ENCODE data around the gene CALCOCO1. TPM values are rescaled to one million over a fixed set of nuclear protein-coding genes. Genes with fewer than 3 reads are reported as not detected.
A peak's percentile ranks its signal among the peaks of the same experiment; 100 is the strongest.

The CALCOCO1 gene
- total and polyA plus RNA-seq, 2 donors, result 85.4 to 280 TPM

DNA sequence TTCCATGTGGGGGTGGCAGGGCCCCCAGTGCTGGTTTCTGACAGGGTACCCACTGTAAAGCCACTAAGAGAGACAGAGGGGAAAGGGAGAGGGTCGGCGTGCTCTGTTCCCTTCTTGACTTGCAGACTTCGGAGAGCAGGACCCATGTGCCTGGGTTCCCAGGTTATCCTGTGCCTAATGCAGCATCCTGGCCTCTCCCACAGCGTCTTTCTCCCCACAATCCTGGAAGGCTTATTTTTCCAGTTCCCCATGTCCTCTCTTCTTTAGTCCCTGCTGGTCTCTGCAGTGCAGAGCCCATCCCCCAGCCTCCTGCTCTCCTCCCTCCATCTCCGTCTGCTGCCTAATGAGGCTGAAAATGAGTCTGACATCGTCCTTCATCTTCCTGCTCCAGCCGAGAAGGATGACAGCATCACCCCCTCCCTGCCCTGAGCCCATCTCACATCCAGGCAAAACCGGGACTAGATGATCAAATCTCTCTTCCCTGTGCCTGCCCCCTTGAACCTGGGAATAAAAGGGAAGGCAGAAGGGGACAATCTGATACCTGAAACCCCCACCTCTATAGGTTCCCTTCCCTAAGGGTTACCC lies 15.1 kb downstream of the CALCOCO1 start:
- no peak for DNase-seq (ENCODE audit: extremely low spot score)
- Histone ChIP-seq H3K4me3 (ENCODE audit: low read depth, low read length) (no peak overlapping the region), H3K4me1 (ENCODE audit: insufficient read depth) (no peaks in the 10 kb centered on the region), H3K36me3 (ENCODE audit: insufficient read depth) (peaks cover 5% of the 10 kb centered on the region), H3K27ac (ENCODE audit: low read depth) (no peak overlapping the region)
- WGBS, result 75% methylated on average over 8 of the region's 8 CpGs

DNA sequence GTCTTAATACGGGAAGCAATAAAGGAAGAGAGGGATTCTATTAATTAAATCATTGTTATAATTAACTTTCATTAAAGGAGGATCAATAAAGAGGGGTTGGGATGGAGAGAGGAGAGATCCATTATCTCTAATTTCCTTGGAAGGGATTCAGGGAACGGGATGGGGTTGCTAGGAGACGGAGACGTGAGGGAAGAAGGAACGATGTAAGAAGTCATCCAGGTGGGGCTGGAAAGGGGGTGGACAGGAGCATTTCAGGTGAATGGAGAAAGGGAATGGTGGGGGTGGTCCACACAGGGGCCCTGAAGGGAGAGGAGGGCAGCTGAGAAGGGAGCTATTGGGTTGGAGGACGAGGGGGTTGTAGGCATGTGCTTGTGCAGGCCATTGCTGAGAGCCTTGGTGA lies 17.2 kb downstream of the CALCOCO1 start:
- Histone ChIP-seq H3K4me3 (ENCODE audit: low read depth, low read length) (no peak overlapping the region), H3K4me1 (ENCODE audit: insufficient read depth) (no peaks in the 10 kb centered on the region), H3K36me3 (ENCODE audit: insufficient read depth) (peaks cover 5% of the 10 kb centered on the region), H3K27ac (ENCODE audit: low read depth) (no peak overlapping the region)
- no peak for DNase-seq (ENCODE audit: extremely low spot score)
- WGBS, result 32% methylated on average over 6 of the region's 6 CpGs

DNA sequence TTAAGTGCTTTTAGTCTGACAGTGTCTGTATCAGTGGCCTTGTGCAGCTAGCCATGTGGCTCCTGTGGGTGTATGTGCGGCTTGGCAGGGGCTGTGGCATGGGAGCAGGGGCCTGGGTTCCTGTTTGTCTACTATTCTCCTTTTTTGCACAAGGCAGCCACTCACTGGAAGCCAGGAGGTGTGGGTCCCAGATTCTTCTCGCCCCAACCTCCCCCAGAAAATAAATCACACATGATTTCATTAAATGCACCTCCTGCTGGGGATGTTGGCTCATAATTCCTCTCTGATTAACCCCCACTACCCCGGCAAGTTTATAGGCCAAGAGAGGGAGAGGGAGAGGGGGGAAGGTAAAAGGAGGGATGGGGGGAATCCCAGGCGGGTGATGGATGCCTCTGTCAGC lies 17.6 kb downstream of the CALCOCO1 start:
- no peak for DNase-seq (ENCODE audit: extremely low spot score)

DNA sequence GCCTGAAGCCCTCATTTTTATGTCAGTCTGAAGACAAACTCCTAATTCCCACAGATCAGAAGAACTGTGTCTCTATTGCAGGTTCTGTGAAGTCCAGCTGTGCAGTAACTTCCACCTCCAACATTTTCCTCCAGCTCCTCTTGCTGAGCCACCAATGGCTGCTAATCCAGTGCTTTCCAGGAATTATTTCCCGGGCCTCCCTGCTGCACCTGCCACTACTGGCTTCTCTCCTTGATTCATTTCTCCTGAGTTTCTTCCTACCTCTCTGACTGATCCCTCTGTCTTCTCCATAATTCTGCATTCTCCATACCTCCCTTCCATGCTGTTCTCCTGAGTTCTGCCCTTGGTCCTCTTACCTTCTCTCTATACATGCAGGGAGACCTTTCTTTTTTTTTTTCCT lies 21.2 kb downstream of the CALCOCO1 start:
- DNase-seq (ENCODE audit: extremely low spot score), result no peak
- no peak overlapping the region for H3K4me3 ChIP-seq (ENCODE audit: low read depth, low read length)
- no peaks in the 10 kb centered on the region for H3K4me1 ChIP-seq (ENCODE audit: insufficient read depth)
- 57% methylated on average over 1 of the region's 1 CpG for WGBS
- no peak overlapping the region for H3K27ac ChIP-seq (ENCODE audit: low read depth)
- H3K36me3 ChIP-seq (ENCODE audit: insufficient read depth), result no peaks in the 10 kb centered on the region

More for the DNA sequence above, 17.6 kb downstream of the CALCOCO1 start:
- Histone ChIP-seq H3K4me1 (ENCODE audit: insufficient read depth) (no peaks in the 10 kb centered on the region), H3K36me3 (ENCODE audit: insufficient read depth) (peaks cover 5% of the 10 kb centered on the region), H3K27ac (ENCODE audit: low read depth) (no peak overlapping the region), H3K4me3 (ENCODE audit: low read depth, low read length) (no peak overlapping the region)
- WGBS, result 34% methylated on average over 4 of the region's 4 CpGs

DNA sequence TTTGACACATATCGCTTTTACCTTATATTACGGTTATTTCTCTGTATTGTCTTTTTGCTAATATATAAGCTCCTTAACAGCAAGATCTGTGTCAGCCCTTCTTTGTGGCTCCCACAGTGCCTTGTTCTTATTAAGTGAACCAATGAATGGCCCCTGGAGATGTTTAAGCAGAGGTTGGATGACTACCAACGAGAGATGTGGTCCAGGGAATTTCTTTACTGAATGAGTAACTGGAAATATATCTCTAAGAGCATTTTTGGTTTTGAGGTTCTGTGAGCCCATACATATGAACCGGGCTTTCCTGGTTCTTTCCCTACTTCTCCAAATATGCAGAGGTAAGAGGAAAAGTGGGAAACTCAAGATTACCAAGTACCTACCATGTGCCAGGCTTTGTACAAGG lies 23.5 kb downstream of the CALCOCO1 start:
- no peak overlapping the region for H3K4me3 ChIP-seq (ENCODE audit: low read depth, low read length)
- H3K27ac ChIP-seq (ENCODE audit: low read depth), result no peak overlapping the region
- no peak for DNase-seq (ENCODE audit: extremely low spot score)
- no peaks in the 10 kb centered on the region for H3K36me3 ChIP-seq (ENCODE audit: insufficient read depth)
- WGBS, result 73% methylated on average over 4 of the region's 4 CpGs
- no peaks in the 10 kb centered on the region for H3K4me1 ChIP-seq (ENCODE audit: insufficient read depth)

DNA sequence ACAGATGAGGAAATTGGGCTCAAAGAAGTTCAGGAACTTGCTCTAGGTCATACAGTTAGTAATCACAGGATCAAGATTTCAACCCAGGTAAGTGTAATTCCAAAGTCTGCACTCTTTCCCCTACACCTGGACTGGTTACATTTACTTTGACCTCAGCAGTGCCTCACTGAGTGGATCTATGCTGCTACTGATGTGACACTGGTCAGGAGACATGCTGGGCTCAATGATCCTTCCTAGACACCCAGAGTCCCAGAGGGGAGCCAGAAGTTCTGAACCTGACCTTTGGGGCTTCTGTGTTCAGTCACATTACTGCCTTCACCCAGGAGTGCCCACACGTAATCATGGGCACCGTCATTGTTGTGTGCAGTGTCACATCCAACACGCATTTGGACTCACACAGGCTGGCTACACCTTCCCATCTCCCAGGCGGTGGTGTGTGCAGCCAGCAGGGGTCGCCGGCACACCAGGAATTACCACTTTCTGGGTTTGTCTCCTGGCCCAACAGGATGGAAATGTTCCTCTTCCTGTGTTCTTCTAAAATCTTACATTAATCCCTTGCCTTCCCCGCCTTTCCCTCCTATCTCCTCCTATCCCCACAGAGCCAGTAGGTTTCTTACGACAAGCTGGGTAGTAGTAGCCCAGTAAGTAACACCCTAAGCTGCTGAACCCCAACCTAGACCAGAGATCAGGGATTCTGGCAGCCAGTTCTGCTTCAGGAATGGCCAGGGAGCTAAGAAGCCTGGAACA lies 25.6 kb downstream of the CALCOCO1 start:
- Histone ChIP-seq H3K4me1 (ENCODE audit: insufficient read depth) (no peaks in the 10 kb centered on the region), H3K36me3 (ENCODE audit: insufficient read depth) (no peaks in the 10 kb centered on the region), H3K4me3 (ENCODE audit: low read depth, low read length) (no peak overlapping the region), H3K27ac (ENCODE audit: low read depth) (no peak overlapping the region)
- DNase-seq (ENCODE audit: extremely low spot score), result no peak
- 3% methylated on average over 8 of the region's 8 CpGs for whole genome bisulfite sequencing

DNA sequence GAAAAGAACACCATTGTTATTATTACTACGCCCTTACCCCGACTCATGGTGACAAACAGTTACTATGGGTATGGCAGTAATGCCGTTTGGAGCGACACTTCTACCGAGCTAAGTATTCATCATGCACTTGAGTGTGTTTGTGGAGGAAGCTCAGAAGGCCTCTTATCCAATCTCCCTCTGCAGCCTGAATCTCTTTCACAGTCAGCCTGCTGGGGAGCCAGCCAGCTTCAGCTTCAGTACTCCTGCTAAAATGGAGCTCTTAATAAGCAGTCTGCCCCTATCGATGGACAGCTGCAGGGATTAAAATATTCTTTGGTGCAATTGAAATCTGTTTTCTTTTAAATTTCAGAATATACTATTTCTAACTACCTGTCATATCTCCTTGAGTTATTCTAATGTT lies 26.7 kb downstream of the CALCOCO1 start:
- no peak overlapping the region for H3K27ac ChIP-seq (ENCODE audit: low read depth)
- no peaks in the 10 kb centered on the region for H3K36me3 ChIP-seq (ENCODE audit: insufficient read depth)
- no peaks in the 10 kb centered on the region for H3K4me1 ChIP-seq (ENCODE audit: insufficient read depth)
- DNase-seq (ENCODE audit: extremely low spot score), result no peak
- 55% methylated on average over 6 of the region's 6 CpGs for WGBS
- no peak overlapping the region for H3K4me3 ChIP-seq (ENCODE audit: low read depth, low read length)

DNA sequence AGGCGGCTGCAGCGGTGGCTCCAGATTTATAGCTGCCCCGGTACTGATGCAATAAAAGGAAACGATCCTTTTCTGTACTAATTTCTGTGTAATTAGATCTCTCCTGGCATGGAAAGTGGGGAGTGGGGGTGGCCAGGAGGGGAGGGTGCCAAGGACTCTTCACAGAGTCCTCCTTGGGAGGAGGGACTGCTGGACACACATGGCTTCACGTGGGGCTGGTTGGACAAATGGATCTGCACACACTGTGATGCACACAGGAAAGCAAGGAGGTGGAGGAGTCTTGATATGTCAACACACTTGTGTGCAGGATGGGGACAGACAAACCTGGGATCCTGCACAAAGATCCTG lies 27.6 kb downstream of the CALCOCO1 start:
- Histone ChIP-seq H3K27ac (ENCODE audit: low read depth) (no peak overlapping the region), H3K4me1 (ENCODE audit: insufficient read depth) (no peaks in the 10 kb centered on the region), H3K4me3 (ENCODE audit: low read depth, low read length) (no peak overlapping the region), H3K36me3 (ENCODE audit: insufficient read depth) (no peaks in the 10 kb centered on the region)
- 24% methylated on average over 5 of the region's 5 CpGs for WGBS
- no peak for DNase-seq (ENCODE audit: extremely low spot score)

DNA sequence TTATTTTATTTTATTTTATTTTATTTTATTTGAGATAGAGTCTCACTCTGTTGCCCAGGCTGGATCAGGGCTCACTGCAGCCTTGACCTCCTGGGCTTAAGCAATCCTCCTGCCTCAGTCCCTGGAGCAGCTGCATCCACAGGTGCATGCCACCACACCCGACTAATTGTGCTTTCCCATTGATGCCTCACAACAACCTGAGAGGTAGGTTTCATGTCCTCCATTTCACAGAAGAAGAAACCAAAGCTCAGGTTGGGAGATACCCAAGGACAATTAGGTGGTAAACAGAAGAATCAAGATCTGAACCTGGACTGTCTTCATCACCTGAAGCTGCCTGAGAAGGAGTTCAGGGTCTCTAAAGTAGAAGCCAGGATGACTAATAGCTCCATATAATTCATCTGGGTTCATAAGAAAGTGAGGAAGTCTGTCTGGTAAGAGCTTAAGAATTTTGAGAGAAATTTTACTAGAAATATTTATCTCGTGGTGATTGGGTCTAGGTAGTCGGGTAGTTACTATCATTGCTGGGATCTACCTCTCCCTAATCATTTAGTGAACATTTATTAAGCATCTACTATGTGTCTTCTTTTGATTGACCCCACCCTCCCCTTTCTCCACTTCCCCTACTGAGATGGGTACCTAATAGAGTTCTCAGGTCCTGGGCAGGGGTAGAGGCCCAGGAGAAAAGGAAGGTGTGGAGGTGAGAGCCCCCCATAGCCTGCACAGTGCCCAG lies 28.1 kb downstream of the CALCOCO1 start:
- no peaks in the 10 kb centered on the region for H3K4me1 ChIP-seq (ENCODE audit: insufficient read depth)
- H3K27ac ChIP-seq (ENCODE audit: low read depth), result no peak overlapping the region
- no peaks in the 10 kb centered on the region for H3K36me3 ChIP-seq (ENCODE audit: insufficient read depth)
- 55% methylated on average over 3 of the region's 3 CpGs for whole genome bisulfite sequencing
- H3K4me3 ChIP-seq (ENCODE audit: low read depth, low read length), result no peak overlapping the region
- DNase-seq (ENCODE audit: extremely low spot score), result no peak

DNA sequence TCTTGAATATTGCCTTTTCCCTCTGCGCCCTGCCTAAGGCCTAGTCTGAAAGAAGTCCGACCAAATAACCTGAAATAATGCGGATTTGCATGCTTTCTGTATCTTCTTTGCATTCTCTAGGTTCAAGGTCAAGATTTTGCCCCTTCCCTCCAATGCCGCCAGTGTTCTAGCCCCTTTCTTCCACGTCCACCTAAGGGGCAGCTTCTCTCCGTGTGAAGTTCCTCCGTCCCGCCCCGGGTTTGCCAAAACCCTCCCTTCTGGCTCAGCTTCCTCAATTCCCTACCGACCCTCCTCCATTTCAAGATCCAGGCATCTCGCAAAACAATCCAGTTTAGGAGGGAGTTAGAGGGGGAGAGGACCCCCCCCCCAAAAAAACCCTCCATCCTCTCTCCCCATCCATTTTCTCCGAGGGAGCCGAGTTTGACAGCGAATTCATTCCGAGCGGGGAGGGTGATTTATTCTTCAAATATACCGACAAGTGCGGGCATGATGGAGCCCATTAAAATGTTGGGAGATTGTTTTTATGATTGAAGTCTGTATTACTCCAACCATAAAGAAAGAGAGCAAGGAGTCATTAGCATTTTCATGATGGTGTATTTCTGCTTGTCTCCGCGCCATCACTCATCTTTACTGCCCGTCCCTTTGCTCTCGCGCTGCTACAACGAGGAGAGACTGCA lies 30.5 kb downstream of the CALCOCO1 start:
- no peaks in the 10 kb centered on the region for H3K36me3 ChIP-seq (ENCODE audit: insufficient read depth)
- no peak for DNase-seq (ENCODE audit: extremely low spot score)
- no peak overlapping the region for H3K27ac ChIP-seq (ENCODE audit: low read depth)
- H3K4me1 ChIP-seq (ENCODE audit: insufficient read depth), result no peaks in the 10 kb centered on the region
- WGBS, result 45% methylated on average over 24 of the region's 24 CpGs
- H3K4me3 ChIP-seq (ENCODE audit: low read depth, low read length), result peak overlapping the region; percentile 19

DNA sequence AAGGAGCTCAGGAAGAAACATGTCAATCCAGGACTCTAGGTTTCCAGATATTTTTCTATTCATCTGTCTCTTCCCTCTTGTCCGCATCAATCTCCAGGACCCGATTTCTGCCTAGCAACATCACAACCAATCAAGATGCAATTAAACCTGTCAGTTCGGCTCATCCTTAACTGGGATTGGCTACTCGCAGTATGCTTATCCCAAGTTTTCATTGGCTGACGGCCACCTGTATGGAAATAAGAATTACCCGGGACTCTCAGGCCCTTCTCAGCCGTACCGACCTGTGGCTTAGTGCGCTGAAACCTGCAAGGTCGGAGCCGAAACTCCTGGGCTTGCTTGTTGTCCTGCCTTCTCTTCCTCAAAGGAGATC lies 31.0 kb downstream of the CALCOCO1 start:
- no peak for DNase-seq (ENCODE audit: extremely low spot score)
- Histone ChIP-seq H3K27ac (ENCODE audit: low read depth) (no peak overlapping the region), H3K4me3 (ENCODE audit: low read depth, low read length) (peak overlapping the region; percentile 19), H3K36me3 (ENCODE audit: insufficient read depth) (no peaks in the 10 kb centered on the region), H3K4me1 (ENCODE audit: insufficient read depth) (no peaks in the 10 kb centered on the region)
- WGBS, result 21% methylated on average over 11 of the region's 11 CpGs

DNA sequence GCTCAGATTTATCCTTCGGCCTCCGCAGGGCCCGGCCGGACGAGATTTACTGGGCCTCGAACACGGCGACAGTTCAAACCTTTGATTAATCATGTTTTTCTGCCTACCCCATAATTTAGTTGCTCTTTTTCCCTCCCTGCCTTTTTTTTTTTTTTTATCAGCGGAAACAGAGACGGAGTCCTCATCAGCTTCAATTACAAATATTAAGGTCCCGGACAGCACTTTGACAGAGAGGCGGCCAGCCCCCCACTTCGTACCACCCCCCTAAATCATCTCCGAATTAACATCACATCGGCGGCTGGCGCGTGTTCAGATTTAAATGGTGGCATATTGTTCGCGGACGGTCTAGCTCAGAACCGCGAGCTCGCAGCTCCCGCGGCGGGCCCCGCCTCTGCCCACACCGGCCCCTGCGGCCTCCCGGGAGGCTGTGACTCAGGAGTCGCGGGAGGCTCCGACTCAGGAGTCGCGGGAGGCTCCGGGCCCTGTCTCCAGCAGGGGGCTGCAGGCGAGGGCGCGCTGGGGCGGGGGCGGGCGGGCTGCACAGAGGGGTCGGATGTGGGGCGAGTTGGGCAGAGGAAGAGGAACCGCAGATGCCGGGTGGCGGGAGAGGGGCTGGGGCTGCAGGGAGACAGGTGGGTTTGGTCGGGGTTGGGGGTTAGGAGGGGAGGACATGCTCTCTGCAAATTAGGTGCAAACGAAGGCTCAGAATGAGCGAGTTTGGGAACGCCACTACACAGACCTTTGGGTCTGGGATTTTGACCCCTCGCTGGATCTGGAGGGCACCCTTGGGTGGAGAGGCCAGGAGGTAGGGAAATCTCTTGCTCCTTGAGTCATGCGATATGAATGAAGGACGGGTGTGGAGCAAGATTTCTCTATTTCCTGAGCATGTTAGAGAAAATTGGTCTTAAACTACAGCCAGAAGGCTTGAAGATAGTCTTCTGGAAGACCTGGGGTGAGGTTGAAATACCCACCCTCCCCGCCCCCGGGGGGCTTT lies 31.8 kb downstream of the CALCOCO1 start:
- DNase-seq (ENCODE audit: extremely low spot score), result no peak
- no peaks in the 10 kb centered on the region for H3K36me3 ChIP-seq (ENCODE audit: insufficient read depth)
- H3K27ac ChIP-seq (ENCODE audit: low read depth), result no peak overlapping the region
- H3K4me1 ChIP-seq (ENCODE audit: insufficient read depth), result no peaks in the 10 kb centered on the region
- 12% methylated on average over 57 of the region's 57 CpGs for WGBS
- H3K4me3 ChIP-seq (ENCODE audit: low read depth, low read length), result peak overlapping the region; percentile 16

DNA sequence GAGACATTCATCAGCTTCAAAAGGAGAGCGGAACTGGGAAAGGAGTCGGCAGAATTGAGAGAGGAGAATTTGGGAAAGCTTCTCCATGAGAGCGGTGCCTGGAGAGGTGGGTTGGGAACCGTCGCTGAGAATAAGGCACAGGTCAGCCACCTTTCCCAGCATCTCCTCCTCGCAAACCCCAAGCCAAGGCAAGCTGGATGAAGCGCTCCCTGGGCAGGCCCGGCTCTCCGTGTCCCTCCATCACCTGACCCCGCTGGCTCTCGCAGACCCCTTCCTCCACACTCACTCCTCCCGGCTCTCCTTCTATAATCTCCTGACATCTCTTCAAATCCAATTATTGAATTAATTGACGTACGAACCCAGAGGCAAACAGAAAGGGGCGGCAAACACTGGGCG lies 32.5 kb downstream of the CALCOCO1 start:
- Histone ChIP-seq H3K36me3 (ENCODE audit: insufficient read depth) (no peaks in the 10 kb centered on the region), H3K4me3 (ENCODE audit: low read depth, low read length) (no peak overlapping the region), H3K4me1 (ENCODE audit: insufficient read depth) (no peaks in the 10 kb centered on the region), H3K27ac (ENCODE audit: low read depth) (no peak overlapping the region)
- DNase-seq (ENCODE audit: extremely low spot score), result no peak
- WGBS, result 64% methylated on average over 16 of the region's 16 CpGs

Data from urinary bladder (tissue), 4 donors.